ENCODE data around the gene CLDN20.
"Not testable (repeated sequence)": the region's sequence is repeated elsewhere in the genome, so short reads cannot be mapped to it uniquely, and the experiment has no call there.

Gene CLDN20, protein sequence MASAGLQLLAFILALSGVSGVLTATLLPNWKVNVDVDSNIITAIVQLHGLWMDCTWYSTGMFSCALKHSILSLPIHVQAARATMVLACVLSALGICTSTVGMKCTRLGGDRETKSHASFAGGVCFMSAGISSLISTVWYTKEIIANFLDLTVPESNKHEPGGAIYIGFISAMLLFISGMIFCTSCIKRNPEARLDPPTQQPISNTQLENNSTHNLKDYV

DNA sequence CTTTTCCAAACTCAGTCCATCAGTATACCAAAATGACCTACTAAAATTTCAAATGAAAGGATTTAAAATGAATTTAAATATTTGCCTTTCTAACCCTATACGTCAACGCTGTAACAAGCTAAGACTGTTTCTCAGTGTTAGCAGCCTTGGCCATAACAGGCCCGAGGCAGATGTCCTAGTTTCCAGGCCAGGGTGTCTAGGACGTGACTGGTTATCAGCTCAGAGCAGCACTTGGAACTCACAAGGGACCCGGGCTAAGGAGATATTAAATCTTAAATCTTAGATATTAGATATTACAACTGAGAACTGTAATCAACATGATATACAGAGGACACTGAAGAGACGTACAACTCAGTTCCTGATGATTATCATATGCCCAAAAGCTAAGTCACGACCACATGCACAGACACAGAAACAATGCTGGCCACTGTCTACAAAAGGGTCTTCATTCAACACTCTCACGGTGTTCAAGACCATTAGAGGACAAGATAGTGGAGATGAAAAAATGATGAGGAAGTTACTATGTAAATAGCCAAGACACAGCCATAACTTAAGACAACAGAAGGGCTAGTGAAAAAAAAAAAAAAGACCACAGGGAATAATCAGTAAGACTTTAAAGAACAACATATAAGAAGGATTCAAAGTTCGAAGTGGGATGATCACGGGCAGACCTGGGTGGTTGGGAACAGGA is at the start of gene CLDN20:
Gene CLDN20, plus strand, starts transcription at position 641 of the 691 bp plus-strand sequence. CDS start 11,707 bp downstream, outside the sequence.
- Histone ChIP-seq H3K9ac (ENCODE audit: low read length) (no peak within 1 kb of the TSS), H4K20me1 (ENCODE audit: low read depth, low read length) (no peaks in the 10 kb centered on the region), H3K4me2 (ENCODE audit: low read depth, low read length, poor library complexity, severe bottlenecking) (no peak within 1 kb of the TSS), H3K9me3 (ENCODE audit: insufficient read depth, low read length) (no peaks in the 10 kb centered on the region), H3K9me2 (replicated peaks; ENCODE audit: insufficient read depth, low read length) (no peaks in the 10 kb centered on the region), H2AFZ (ENCODE audit: low read depth, low read length, severe bottlenecking) (no peak within 1 kb of the TSS), H3K36me3 (ENCODE audit: low read length) (no peaks in the 10 kb centered on the region), H3K27ac (ENCODE audit: low read depth, low read length) (no peak within 1 kb of the TSS), H3K27me3 (ENCODE audit: low read length) (no peaks in the 10 kb centered on the region), H3K4me3 (ENCODE audit: insufficient read depth, low read length, poor library complexity, severe bottlenecking) (no peak within 1 kb of the TSS), H3F3A (ENCODE audit: insufficient read depth) (no peaks in the 10 kb centered on the region), H3K79me2 (ENCODE audit: insufficient read depth, low read length) (peaks cover 10% of the 10 kb centered on the region)
- no peak for TF ChIP-seq EZH2phosphoT487 (conservative IDR thresholded peaks at IDR 0.05; ENCODE audit: low read length)
- TF ChIP-seq, protein P1, sequence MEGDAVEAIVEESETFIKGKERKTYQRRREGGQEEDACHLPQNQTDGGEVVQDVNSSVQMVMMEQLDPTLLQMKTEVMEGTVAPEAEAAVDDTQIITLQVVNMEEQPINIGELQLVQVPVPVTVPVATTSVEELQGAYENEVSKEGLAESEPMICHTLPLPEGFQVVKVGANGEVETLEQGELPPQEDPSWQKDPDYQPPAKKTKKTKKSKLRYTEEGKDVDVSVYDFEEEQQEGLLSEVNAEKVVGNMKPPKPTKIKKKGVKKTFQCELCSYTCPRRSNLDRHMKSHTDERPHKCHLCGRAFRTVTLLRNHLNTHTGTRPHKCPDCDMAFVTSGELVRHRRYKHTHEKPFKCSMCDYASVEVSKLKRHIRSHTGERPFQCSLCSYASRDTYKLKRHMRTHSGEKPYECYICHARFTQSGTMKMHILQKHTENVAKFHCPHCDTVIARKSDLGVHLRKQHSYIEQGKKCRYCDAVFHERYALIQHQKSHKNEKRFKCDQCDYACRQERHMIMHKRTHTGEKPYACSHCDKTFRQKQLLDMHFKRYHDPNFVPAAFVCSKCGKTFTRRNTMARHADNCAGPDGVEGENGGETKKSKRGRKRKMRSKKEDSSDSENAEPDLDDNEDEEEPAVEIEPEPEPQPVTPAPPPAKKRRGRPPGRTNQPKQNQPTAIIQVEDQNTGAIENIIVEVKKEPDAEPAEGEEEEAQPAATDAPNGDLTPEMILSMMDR (IDR thresholded peaks at IDR 0.05; ENCODE audit: insufficient read depth, low read length, poor library complexity, severe bottlenecking): no peak

DNA sequence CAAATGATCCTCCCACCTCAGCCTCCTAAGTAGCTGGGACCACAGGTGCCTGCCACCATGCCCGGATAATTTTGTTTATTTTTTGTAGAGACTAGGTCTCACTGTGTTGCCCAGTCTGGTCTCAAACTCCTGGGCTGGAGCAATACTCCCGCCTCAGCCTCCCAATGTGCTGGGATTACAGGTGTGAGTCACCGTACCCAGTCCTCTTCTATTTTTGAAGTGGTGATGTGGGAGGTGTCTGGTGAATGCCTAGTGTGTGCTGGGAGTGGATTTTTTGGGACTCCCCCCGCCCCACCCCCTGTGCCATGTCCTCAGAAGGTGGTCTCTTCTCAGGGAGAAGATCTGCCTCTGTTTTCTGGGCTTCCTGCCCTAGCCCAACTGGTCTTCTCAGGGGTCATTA is 47.9 kb upstream of the CLDN20 start:
- peaks cover 21% of the 10 kb centered on the region for H3K79me2 ChIP-seq (ENCODE audit: insufficient read depth, low read length)
- no peak overlapping the region for H3K9ac ChIP-seq (ENCODE audit: low read length)
- no peak overlapping the region for H3K4me2 ChIP-seq (ENCODE audit: low read depth, low read length, poor library complexity, severe bottlenecking)
- H3K36me3 ChIP-seq (ENCODE audit: low read length): peaks cover 14% of the 10 kb centered on the region
- no peaks in the 10 kb centered on the region for H3K9me3 ChIP-seq (ENCODE audit: insufficient read depth, low read length)
- peaks cover 2% of the 10 kb centered on the region; the same call in 1 of the 2 replicates for H3F3A ChIP-seq (ENCODE audit: insufficient read depth)
- no peak overlapping the region for H2AFZ ChIP-seq (ENCODE audit: low read depth, low read length, severe bottlenecking)
- no peaks in the 10 kb centered on the region for H3K9me2 ChIP-seq (replicated peaks; ENCODE audit: insufficient read depth, low read length)
- H3K27me3 ChIP-seq (ENCODE audit: low read length): no peaks in the 10 kb centered on the region
- no peak overlapping the region for H3K4me3 ChIP-seq (ENCODE audit: insufficient read depth, low read length, poor library complexity, severe bottlenecking)
- no peaks in the 10 kb centered on the region for H4K20me1 ChIP-seq (ENCODE audit: low read depth, low read length)
- H3K27ac ChIP-seq (ENCODE audit: low read depth, low read length): no peak overlapping the region
- TF ChIP-seq EZH2phosphoT487 (conservative IDR thresholded peaks at IDR 0.05; ENCODE audit: low read length): no peak

DNA sequence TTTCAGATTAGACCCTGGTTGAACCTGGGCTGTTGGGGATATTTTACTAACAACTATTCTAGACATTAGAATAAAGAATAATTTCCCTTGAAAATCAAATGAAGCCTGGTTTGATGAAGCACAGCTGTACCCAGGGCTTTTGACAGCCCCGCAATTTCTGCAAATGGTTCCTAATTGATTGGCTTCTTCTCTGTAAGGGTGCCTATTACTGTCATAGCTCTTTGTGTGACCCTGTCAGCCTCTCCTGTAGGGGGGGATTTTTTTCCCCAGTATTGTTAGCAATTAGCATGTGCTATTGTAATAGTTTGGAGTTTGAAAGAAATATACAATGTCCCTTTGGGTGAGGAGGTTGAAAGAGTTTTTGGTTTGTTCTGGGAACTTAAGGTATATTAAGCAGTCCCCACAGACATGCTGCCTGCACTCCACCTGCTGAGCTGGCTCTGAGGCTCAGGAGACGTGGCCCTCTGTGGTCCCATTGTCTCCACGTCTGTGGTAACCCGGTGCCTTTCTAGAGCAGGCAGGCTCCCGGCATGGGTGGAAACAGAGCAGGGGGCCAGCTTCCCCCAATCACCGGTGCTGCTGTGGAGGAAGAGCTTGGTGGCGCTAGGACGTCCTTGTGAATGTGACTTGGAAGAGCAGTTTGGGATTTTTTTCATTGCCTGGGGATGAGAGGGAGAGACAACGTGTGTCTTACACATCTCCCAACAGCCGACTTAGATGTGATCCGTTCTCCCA is 47.3 kb upstream of the CLDN20 start:
- Histone ChIP-seq H2AFZ (ENCODE audit: low read depth, low read length, severe bottlenecking) (no peak overlapping the region), H3K9ac (ENCODE audit: low read length) (no peak overlapping the region), H3K9me2 (replicated peaks; ENCODE audit: insufficient read depth, low read length) (no peaks in the 10 kb centered on the region), H3F3A (ENCODE audit: insufficient read depth) (peaks cover 2% of the 10 kb centered on the region; the same call in 1 of the 2 replicates), H3K27ac (ENCODE audit: low read depth, low read length) (no peak overlapping the region), H3K79me2 (ENCODE audit: insufficient read depth, low read length) (peaks cover 21% of the 10 kb centered on the region), H3K27me3 (ENCODE audit: low read length) (no peaks in the 10 kb centered on the region), H4K20me1 (ENCODE audit: low read depth, low read length) (no peaks in the 10 kb centered on the region), H3K4me3 (ENCODE audit: insufficient read depth, low read length, poor library complexity, severe bottlenecking) (no peak overlapping the region), H3K9me3 (ENCODE audit: insufficient read depth, low read length) (no peaks in the 10 kb centered on the region), H3K36me3 (ENCODE audit: low read length) (peaks cover 8% of the 10 kb centered on the region), H3K4me2 (ENCODE audit: low read depth, low read length, poor library complexity, severe bottlenecking) (no peak overlapping the region)
- TF ChIP-seq EZH2phosphoT487 (conservative IDR thresholded peaks at IDR 0.05; ENCODE audit: low read length): no peak
- TF ChIP-seq, protein P1 (IDR thresholded peaks at IDR 0.05; ENCODE audit: insufficient read depth, low read length, poor library complexity, severe bottlenecking): no peak

DNA sequence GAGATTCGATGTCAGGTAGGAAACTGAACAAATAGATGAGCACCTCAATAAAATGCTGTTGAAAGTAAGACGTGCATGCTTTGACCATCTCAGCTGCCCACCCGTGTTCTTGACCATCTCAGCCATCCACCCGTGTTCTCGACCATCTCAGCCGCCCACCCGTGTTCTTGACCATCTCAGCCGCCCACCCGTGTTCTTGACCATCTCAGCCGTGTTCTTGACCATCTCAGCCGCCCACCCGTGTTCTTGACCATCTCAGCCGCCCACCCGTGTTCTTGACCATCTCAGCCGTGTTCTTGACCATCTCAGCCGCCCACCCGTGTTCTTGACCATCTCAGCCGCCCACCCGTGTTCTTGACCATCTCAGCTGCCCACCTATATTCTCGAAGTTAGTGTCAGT is 45.1 kb upstream of the CLDN20 start:
- H3K27me3 ChIP-seq (ENCODE audit: low read length): not testable (repeated sequence)

More for the DNA sequence above, 45.1 kb upstream of the CLDN20 start:
- not testable (repeated sequence) for H3F3A ChIP-seq (ENCODE audit: insufficient read depth); H4K20me1 ChIP-seq (ENCODE audit: low read depth, low read length); H3K36me3 ChIP-seq (ENCODE audit: low read length); H3K4me3 ChIP-seq (ENCODE audit: insufficient read depth, low read length, poor library complexity, severe bottlenecking); H3K27ac ChIP-seq (ENCODE audit: low read depth, low read length); H3K9me2 ChIP-seq (replicated peaks; ENCODE audit: insufficient read depth, low read length); H3K9me3 ChIP-seq (ENCODE audit: insufficient read depth, low read length); H2AFZ ChIP-seq (ENCODE audit: low read depth, low read length, severe bottlenecking); H3K4me2 ChIP-seq (ENCODE audit: low read depth, low read length, poor library complexity, severe bottlenecking); H3K9ac ChIP-seq (ENCODE audit: low read length)
- peaks cover 15% of the 10 kb centered on the region for H3K79me2 ChIP-seq (ENCODE audit: insufficient read depth, low read length)

Measured in SU-DHL-6 (cell line).